Body of pancreas (tissue), 4 donors: ENCODE data around the gene POLA1.

Source experiments
- CTCF ChIP-seq, 7 experiments: fragments of 450-650 bp in 4 of 7; fragments of 200-600 bp in 3 of 7; sonication (generic) in 3 of 7; IDR thresholded peaks; one replicate each; pipeline ENCODE4 v1.5.1; 2016 to 2019; ENCODE audit warnings: antibody characterized with exemption in 7 of 7
- POLR2A ChIP-seq, 3 donors: fragments of 450-650 bp; IDR thresholded peaks; one replicate each; pipeline ENCODE4 v1.6.1; 2016; ENCODE audit warnings: antibody characterized with exemption in 3 of 3, mild to moderate bottlenecking in 2 of 3

DNA sequence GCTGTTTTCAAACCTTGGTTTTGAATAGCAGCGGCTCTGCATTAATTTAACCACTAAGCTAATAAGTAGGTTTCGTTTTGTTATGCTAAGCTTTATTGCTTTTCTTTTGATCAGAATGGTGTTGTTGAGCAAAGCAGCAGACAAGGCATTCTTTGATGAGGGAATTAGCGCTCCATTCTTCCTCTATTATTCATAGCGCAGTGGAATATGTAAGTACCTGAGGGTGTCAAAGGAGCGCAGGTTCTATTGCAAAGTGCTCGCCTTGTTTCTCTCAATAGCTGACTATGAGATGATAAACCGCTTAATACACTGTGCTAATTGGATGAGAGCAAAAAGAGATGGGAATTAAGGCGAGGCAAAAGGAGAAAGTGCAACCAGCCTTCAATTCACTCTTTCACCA is 305.8 kb downstream of the POLA1 start:
- no peak for TF ChIP-seq CTCF (IDR thresholded peaks at IDR 0.05)
- TF ChIP-seq POLR2A (IDR thresholded peaks at IDR 0.05), result no peak
